Measurements from ENCODE around the gene JAZF1. TPM values are rescaled to one million over a fixed set of nuclear protein-coding genes. Genes with fewer than 3 reads are reported as not detected.

JAZF1 gene
- total RNA-seq, 4 donors from 2014 or later, result 29.3 to 33.8 (median 30.1) TPM

GRCh38 chr7:27998382-27998781 lies 182.2 kb downstream of the JAZF1 start:
- H3K27ac ChIP-seq (replicated peaks in 1 of 4), result no peak overlapping the region
- 87% methylated on average over 2 of the region's 2 CpGs for WGBS

GRCh38 chr7:27997188-27997707 lies 183.3 kb downstream of the JAZF1 start:
- Histone ChIP-seq H3K36me3 (no peaks in the 10 kb centered on the region), H3K4me1 (peaks cover 23 to 55% (median 52%) of the 10 kb centered on the region in 4 donors), H3K4me3 (no peak overlapping the region), H3K9me3 (no peaks in the 10 kb centered on the region), H3K27ac (replicated peaks in 1 of 4) (no peak overlapping the region), H3K27me3 (no peaks in the 10 kb centered on the region)
- no peak for TF ChIP-seq POLR2A (IDR thresholded peaks at IDR 0.05; ENCODE audit: low read depth)
- no peak for TF ChIP-seq POLR2AphosphoS5 (IDR thresholded peaks at IDR 0.05)
- TF ChIP-seq EP300 (IDR thresholded peaks at IDR 0.05), result no peak
- TF ChIP-seq CTCF (IDR thresholded peaks at IDR 0.05), result no peak
- intact Hi-C loops (cut with DNase I), result no loop called here
- 93% methylated on average over 1 of the region's 1 CpG for WGBS
- DNase-seq (ENCODE audit: extremely low spot score), result no peak

More at GRCh38 chr7:27998382-27998781, 182.2 kb downstream of the JAZF1 start:
- DNase-seq (ENCODE audit: extremely low spot score), result no peak
- Histone ChIP-seq H3K36me3 (no peaks in the 10 kb centered on the region), H3K4me1 (peaks cover 18 to 46% (median 41%) of the 10 kb centered on the region in 4 donors), H3K9me3 (no peaks in the 10 kb centered on the region), H3K27me3 (no peaks in the 10 kb centered on the region), H3K4me3 (no peak overlapping the region)
- intact Hi-C loops (cut with DNase I), result no loop called here
- TF ChIP-seq EP300 (IDR thresholded peaks at IDR 0.05) (no peak), CTCF (IDR thresholded peaks at IDR 0.05) (no peak), POLR2AphosphoS5 (IDR thresholded peaks at IDR 0.05) (no peak), POLR2A (IDR thresholded peaks at IDR 0.05; ENCODE audit: low read depth) (no peak)

- intact Hi-C loops (cut with DNase I), result no loop called here
- no peaks in the 10 kb centered on the region for H3K9me3 ChIP-seq
- H3K27ac ChIP-seq (replicated peaks in 1 of 4), result no peak overlapping the region
- no peaks in the 10 kb centered on the region for H3K27me3 ChIP-seq
- no peak overlapping the region for H3K4me3 ChIP-seq
- WGBS, result 92% methylated on average over 7 of the region's 7 CpGs
- peaks cover 19 to 59% (median 57%) of the 10 kb centered on the region in 4 donors for H3K4me1 ChIP-seq
- H3K36me3 ChIP-seq, result no peaks in the 10 kb centered on the region
- no peak for DNase-seq (ENCODE audit: extremely low spot score)
- TF ChIP-seq POLR2A (IDR thresholded peaks at IDR 0.05; ENCODE audit: low read depth) (no peak), EP300 (IDR thresholded peaks at IDR 0.05) (no peak), POLR2AphosphoS5 (IDR thresholded peaks at IDR 0.05) (no peak), CTCF (IDR thresholded peaks at IDR 0.05) (no peak)
These were observed 184.5 kb downstream of the JAZF1 start for GRCh38 chr7:27996141-27996540.

GRCh38 chr7:27995228-27995627 lies 185.4 kb downstream of the JAZF1 start:
- H3K9me3 ChIP-seq, result no peaks in the 10 kb centered on the region
- no peak overlapping the region for H3K27ac ChIP-seq (replicated peaks in 1 of 4)
- H3K4me1 ChIP-seq, result peaks cover 19 to 63% (median 61%) of the 10 kb centered on the region in 4 donors
- no peaks in the 10 kb centered on the region for H3K36me3 ChIP-seq
- no peak overlapping the region for H3K4me3 ChIP-seq
- no peak for DNase-seq (ENCODE audit: extremely low spot score)
- intact Hi-C loops (cut with DNase I), result no loop called here
- no peaks in the 10 kb centered on the region for H3K27me3 ChIP-seq
- WGBS, result 91% methylated on average over 3 of the region's 3 CpGs
- TF ChIP-seq CTCF (IDR thresholded peaks at IDR 0.05) (no peak), EP300 (IDR thresholded peaks at IDR 0.05) (no peak), POLR2A (IDR thresholded peaks at IDR 0.05; ENCODE audit: low read depth) (no peak), POLR2AphosphoS5 (IDR thresholded peaks at IDR 0.05) (no peak)

- H3K4me1 ChIP-seq, result peaks cover 19 to 62% (median 58%) of the 10 kb centered on the region in 4 donors
- no peaks in the 10 kb centered on the region for H3K27me3 ChIP-seq
- 64% methylated on average over 2 of the region's 2 CpGs for WGBS
- no peaks in the 10 kb centered on the region for H3K9me3 ChIP-seq
- intact Hi-C loops (cut with DNase I), result no loop called here
- no peak overlapping the region for H3K4me3 ChIP-seq
- no peak for DNase-seq (ENCODE audit: extremely low spot score)
- H3K36me3 ChIP-seq, result no peaks in the 10 kb centered on the region
- H3K27ac ChIP-seq (replicated peaks in 1 of 4), result no peak overlapping the region
- no peak for TF ChIP-seq EP300 (IDR thresholded peaks at IDR 0.05)
- TF ChIP-seq POLR2AphosphoS5 (IDR thresholded peaks at IDR 0.05), result no peak
- no peak for TF ChIP-seq CTCF (IDR thresholded peaks at IDR 0.05)
- no peak for TF ChIP-seq POLR2A (IDR thresholded peaks at IDR 0.05; ENCODE audit: low read depth)
These were observed 186.0 kb downstream of the JAZF1 start for GRCh38 chr7:27994639-27995038.
